Karpas-422 (cell line): ENCODE data around the gene MBD6. TPM values are rescaled to one million over a fixed set of nuclear protein-coding genes. Genes with fewer than 3 reads are reported as not detected.

Experiments
- DNase-seq: peaks from one replicate; pipeline ENCODE4 v3.0.0-alpha.2; 2015
- H2AFZ ChIP-seq: fragments of 200-600 bp; sonication (generic); 2 replicates; pipeline ENCODE4 v1.6.1; 2014; ENCODE audit warnings: antibody characterized with exemption, low read length, mixed read lengths
- H3K27ac ChIP-seq: fragments of 200-600 bp; sonication (generic); 2 replicates; pipeline ENCODE4 v1.5.1; 2014; ENCODE audit warnings: mild to moderate bottlenecking, low read length, moderate library complexity
- H3K27me3 ChIP-seq: fragments of 200-600 bp; sonication (generic); 2 replicates; pipeline ENCODE4 v1.6.1; 2014; ENCODE audit warnings: low read length, mixed read lengths
- H3K36me3 ChIP-seq: fragments of 200-600 bp; sonication (generic); 2 replicates; pipeline ENCODE4 v1.6.1; 2014; ENCODE audit warnings: low read length, mixed read lengths; ENCODE audit not compliant: insufficient read depth
- H3K4me1 ChIP-seq: fragments of 200-600 bp; sonication (generic); 2 replicates; pipeline ENCODE4 v1.6.1; 2014; ENCODE audit warnings: mild to moderate bottlenecking, low read length, mixed read lengths
- H3K4me2 ChIP-seq: fragments of 200-600 bp; sonication (generic); 2 replicates; pipeline ENCODE4 v1.6.1; 2014; ENCODE audit warnings: low read length, low read depth, mild to moderate bottlenecking; ENCODE audit not compliant: poor library complexity, severe bottlenecking
- H3K4me3 ChIP-seq: fragments of 200-600 bp; sonication (generic); 2 replicates; pipeline ENCODE4 v1.5.1; 2014; ENCODE audit warnings: mild to moderate bottlenecking, antibody characterized with exemption, low read length, mixed read lengths
- H3K79me2 ChIP-seq: fragments of 200-600 bp; sonication (generic); 2 replicates; pipeline ENCODE4 v1.6.1; 2014; ENCODE audit warnings: mild to moderate bottlenecking, low read length, mixed read lengths
- H3K9ac ChIP-seq: fragments of 200-600 bp; sonication (generic); 2 replicates; pipeline ENCODE4 v1.6.0; 2014; ENCODE audit warnings: low read length
- H3K9me2 ChIP-seq: fragments of 200-600 bp; sonication (generic), shearing (Covaris generic); replicated peaks from 2 replicates; pipeline ENCODE4 v1.6.0; 2014; ENCODE audit warnings: mild to moderate bottlenecking, low read length, moderate library complexity; ENCODE audit not compliant: insufficient read depth
- H3K9me3 ChIP-seq: fragments of 300-700, 200-600 bp; sonication (generic); 2 replicates; pipeline ENCODE4 v1.6.1; 2014; ENCODE audit warnings: low read length, mixed read lengths
- H4K20me1 ChIP-seq: fragments of 200-600 bp; sonication (generic); 2 replicates; pipeline ENCODE4 v1.6.1; 2014; ENCODE audit warnings: mild to moderate bottlenecking, antibody characterized with exemption, low read length, low read depth; ENCODE audit not compliant: insufficient read depth
- total RNA-seq: library from RNA; depleted of rRNA; stranded (reverse); fragments of >200 nt; shearing (Covaris generic); gene quantifications from 2 replicates; pipeline ENCODE4 v1.2.3, GENCODE V29; 2014; ENCODE audit warnings: low replicate concordance

MBD6 gene
- total RNA-seq, 1 experiment from 2014 or later, result 23.5 TPM

- Histone ChIP-seq H3K36me3 (peaks cover 21% of the 10 kb centered on the region), H4K20me1 (no peaks in the 10 kb centered on the region), H3K4me1 (no peaks in the 10 kb centered on the region), H3K4me2 (no peak overlapping the region), H3K9me3 (no peaks in the 10 kb centered on the region), H2AFZ (no peak overlapping the region), H3K79me2 (no peaks in the 10 kb centered on the region), H3K9ac (no peak overlapping the region), H3K9me2 (no peaks in the 10 kb centered on the region), H3K4me3 (no peak overlapping the region), H3K27ac (no peak overlapping the region), H3K27me3 (no peaks in the 10 kb centered on the region)
- DNase-seq, result no peak
These were observed 11.6 kb downstream of the MBD6 start for GRCh38 chr12:57534250-57534649.

GRCh38 chr12:57534991-57535543 lies 12.4 kb downstream of the MBD6 start:
- peaks cover 17% of the 10 kb centered on the region for H3K36me3 ChIP-seq
- no peak overlapping the region for H3K4me2 ChIP-seq
- no peak overlapping the region for H3K27ac ChIP-seq
- H3K9me2 ChIP-seq, result no peaks in the 10 kb centered on the region
- no peaks in the 10 kb centered on the region for H3K27me3 ChIP-seq
- H3K4me3 ChIP-seq, result no peak overlapping the region
- H3K9me3 ChIP-seq, result no peaks in the 10 kb centered on the region
- no peak overlapping the region for H3K9ac ChIP-seq
- H3K79me2 ChIP-seq, result no peaks in the 10 kb centered on the region
- no peak for DNase-seq
- H4K20me1 ChIP-seq, result no peaks in the 10 kb centered on the region
- no peaks in the 10 kb centered on the region for H3K4me1 ChIP-seq
- H2AFZ ChIP-seq, result no peak overlapping the region

GRCh38 chr12:57535764-57536596 lies 13.4 kb downstream of the MBD6 start:
- Histone ChIP-seq H3K9me3 (no peaks in the 10 kb centered on the region), H4K20me1 (no peaks in the 10 kb centered on the region), H2AFZ (no peak overlapping the region), H3K27ac (no peak overlapping the region), H3K27me3 (no peaks in the 10 kb centered on the region), H3K4me1 (no peaks in the 10 kb centered on the region), H3K4me3 (no peak overlapping the region), H3K4me2 (no peak overlapping the region), H3K9ac (no peak overlapping the region), H3K9me2 (no peaks in the 10 kb centered on the region), H3K79me2 (0 out of 2 replicates have a peak, but pooled peaks cover 5% of the 10 kb centered on the region), H3K36me3 (peaks cover 8% of the 10 kb centered on the region)
- DNase-seq, result no peak

- Histone ChIP-seq H3K27ac (no peak overlapping the region), H2AFZ (no peak overlapping the region), H3K4me1 (no peaks in the 10 kb centered on the region), H3K4me2 (no peak overlapping the region), H3K4me3 (no peak overlapping the region), H3K36me3 (peaks cover 11% of the 10 kb centered on the region), H3K9me2 (no peaks in the 10 kb centered on the region), H3K27me3 (no peaks in the 10 kb centered on the region), H3K9me3 (no peaks in the 10 kb centered on the region), H4K20me1 (no peaks in the 10 kb centered on the region), H3K79me2 (0 out of 2 replicates have a peak, but pooled peaks cover 5% of the 10 kb centered on the region), H3K9ac (no peak overlapping the region)
- no peak for DNase-seq
These were observed 13.9 kb downstream of the MBD6 start for GRCh38 chr12:57536597-57536942.

GRCh38 chr12:57539134-57539768 lies 16.6 kb downstream of the MBD6 start:
- peaks cover 9% of the 10 kb centered on the region for H3K4me1 ChIP-seq
- no peak overlapping the region for H3K9ac ChIP-seq
- H4K20me1 ChIP-seq, result no peaks in the 10 kb centered on the region
- no peaks in the 10 kb centered on the region for H3K9me3 ChIP-seq
- H3K9me2 ChIP-seq, result no peaks in the 10 kb centered on the region
- H3K4me2 ChIP-seq, result no peak overlapping the region
- DNase-seq, result no peak
- H3K79me2 ChIP-seq, result peaks cover 13% of the 10 kb centered on the region
- no peaks in the 10 kb centered on the region for H3K27me3 ChIP-seq
- no peak overlapping the region for H3K4me3 ChIP-seq
- no peak overlapping the region for H2AFZ ChIP-seq
- H3K27ac ChIP-seq, result no peak overlapping the region
- H3K36me3 ChIP-seq, result peaks cover 9% of the 10 kb centered on the region

- Histone ChIP-seq H3K27me3 (no peaks in the 10 kb centered on the region), H3K9me3 (no peaks in the 10 kb centered on the region), H3K36me3 (peaks cover 9% of the 10 kb centered on the region), H3K9me2 (no peaks in the 10 kb centered on the region), H3K4me3 (no peak overlapping the region), H3K79me2 (peaks cover 28% of the 10 kb centered on the region), H3K27ac (no peak overlapping the region), H3K9ac (no peak overlapping the region), H3K4me2 (no peak overlapping the region), H3K4me1 (peaks cover 24% of the 10 kb centered on the region), H2AFZ (no peak overlapping the region), H4K20me1 (peaks cover under 1% of the 10 kb centered on the region; the same call in 1 of the 2 replicates)
- no peak for DNase-seq
These were observed 18.4 kb downstream of the MBD6 start for GRCh38 chr12:57541001-57541400.

- H3K36me3 ChIP-seq, result peaks cover 9% of the 10 kb centered on the region
- H3K27ac ChIP-seq, result no peak overlapping the region
- no peak overlapping the region for H2AFZ ChIP-seq
- H4K20me1 ChIP-seq, result peaks cover 4% of the 10 kb centered on the region; the same call in 1 of the 2 replicates
- H3K9ac ChIP-seq, result no peak overlapping the region
- H3K9me2 ChIP-seq, result no peaks in the 10 kb centered on the region
- H3K4me1 ChIP-seq, result peaks cover 27% of the 10 kb centered on the region
- H3K9me3 ChIP-seq, result no peaks in the 10 kb centered on the region
- no peak for DNase-seq
- peaks cover 35% of the 10 kb centered on the region for H3K79me2 ChIP-seq
- no peak overlapping the region for H3K4me3 ChIP-seq
- no peaks in the 10 kb centered on the region for H3K27me3 ChIP-seq
- no peak overlapping the region for H3K4me2 ChIP-seq
These were observed 19.1 kb downstream of the MBD6 start for GRCh38 chr12:57541717-57542116.

- peaks cover 4% of the 10 kb centered on the region; the same call in 1 of the 2 replicates for H4K20me1 ChIP-seq
- H3K27me3 ChIP-seq, result no peaks in the 10 kb centered on the region
- peak overlapping the region; percentile 22 for H3K4me2 ChIP-seq
- H3K79me2 ChIP-seq, result peaks cover 37% of the 10 kb centered on the region
- H3K4me1 ChIP-seq, result peaks cover 41% of the 10 kb centered on the region
- H3K9me2 ChIP-seq, result no peaks in the 10 kb centered on the region
- DNase-seq, result no peak
- peaks cover 7% of the 10 kb centered on the region for H3K36me3 ChIP-seq
- peak overlapping the region; percentile 22; the same call in 1 of the 2 replicates for H3K27ac ChIP-seq
- H3K4me3 ChIP-seq, result no peak overlapping the region
- H3K9ac ChIP-seq, result no peak overlapping the region
- H2AFZ ChIP-seq, result no peak overlapping the region
- H3K9me3 ChIP-seq, result no peaks in the 10 kb centered on the region
These were observed 21.0 kb downstream of the MBD6 start for GRCh38 chr12:57543581-57543980.
